GM12878 (cell line): ENCODE results near the gene CDH15.

Experiments used
- BRCA1 ChIP-seq: IDR thresholded peaks from 2 replicates; pipeline ENCODE4 v1.6.1; 2011; ENCODE audit warnings: low read depth, low read length, improper control_type of control experiment
- CEBPB ChIP-seq, 2 experiments: fragments of 150-350 bp in 1 of 2; IDR thresholded peaks; 2 replicates each; pipeline ENCODE4 v1.6.1; 2012 to 2014; ENCODE audit warnings: low read depth in 2 of 2, low read length in 2 of 2, borderline replicate concordance in 1 of 2, inconsistent platforms in 1 of 2
- CHD2 ChIP-seq: IDR thresholded peaks from 2 replicates; pipeline ENCODE4 v1.6.1; 2011; ENCODE audit warnings: low read depth, low read length, improper control_type of control experiment, borderline replicate concordance
- CTCF ChIP-seq, 3 experiments: IDR thresholded peaks in 2 of 3; conservative IDR thresholded peaks in 1 of 3; 2 replicates each; pipeline ENCODE4 v1.5.1; 2011; ENCODE audit warnings: low read depth in 3 of 3, low read length in 3 of 3, mild to moderate bottlenecking in 3 of 3, control low read depth in 2 of 3, moderate library complexity in 2 of 3, inconsistent platforms in 1 of 3, mixed read lengths in 1 of 3; ENCODE audit not compliant: control insufficient read depth in 2 of 3, insufficient read depth in 1 of 3; ENCODE audit errors: extremely low read depth in 1 of 3
- ELK1 ChIP-seq: IDR thresholded peaks from 2 replicates; pipeline ENCODE4 v1.6.1; 2012; ENCODE audit warnings: low read depth, low read length, improper control_type of control experiment
- EZH2 ChIP-seq: IDR thresholded peaks from 2 replicates; pipeline ENCODE4 v1.6.1; 2012; ENCODE audit warnings: low read depth, mild to moderate bottlenecking, control low read depth, inconsistent platforms, low read length, borderline replicate concordance; ENCODE audit not compliant: control insufficient read depth
- HCFC1 ChIP-seq: fragments of 150-350 bp; IDR thresholded peaks from 2 replicates; pipeline ENCODE4 v1.6.1; 2014; ENCODE audit warnings: low read length
- KAT2A ChIP-seq: conservative IDR thresholded peaks from 2 replicates; pipeline ENCODE4 v1.6.1; 2011; ENCODE audit warnings: low read depth, low read length; ENCODE audit not compliant: control insufficient read depth
- MYC ChIP-seq: IDR thresholded peaks from 2 replicates; pipeline ENCODE4 v1.6.1; 2011; ENCODE audit warnings: mild to moderate bottlenecking, low read length, moderate library complexity, inconsistent platforms; ENCODE audit not compliant: insufficient read depth, insufficient replicate concordance, insufficient read length, severe bottlenecking
- REST ChIP-seq: IDR thresholded peaks from 2 replicates; pipeline ENCODE4 v1.6.1; 2012; ENCODE audit warnings: mild to moderate bottlenecking, low read depth, low read length
- SUZ12 ChIP-seq: fragments of 200-600 bp; sonication (generic); IDR thresholded peaks from one replicate; pipeline ENCODE4 v1.6.1; 2018; ENCODE audit warnings: antibody characterized with exemption, mild to moderate bottlenecking; ENCODE audit not compliant: unreplicated experiment
- TAF1 ChIP-seq: IDR thresholded peaks from 2 replicates; pipeline ENCODE4 v1.6.1; 2011; ENCODE audit warnings: mild to moderate bottlenecking, low read depth, low read length, borderline replicate concordance
- TARDBP ChIP-seq: IDR thresholded peaks from 2 replicates; pipeline ENCODE4 v1.6.1; 2016; ENCODE audit warnings: borderline replicate concordance
- USF1 ChIP-seq: IDR thresholded peaks from 2 replicates; pipeline ENCODE4 v1.6.1; 2011; ENCODE audit warnings: borderline replicate concordance, low read depth, mild to moderate bottlenecking, moderate library complexity, mixed read lengths, low read length; ENCODE audit not compliant: insufficient read depth; ENCODE audit errors: extremely low read length

- TF ChIP-seq CTCF (IDR thresholded peaks at IDR 0.05 in 2 of 3, conservative IDR thresholded peaks at IDR 0.05 in 1 of 3; ENCODE audit: control insufficient read depth in 2 of 3, extremely low read depth in 1 of 3, insufficient read depth in 1 of 3, low read depth in 3 of 3, low read length in 3 of 3) (no peak), REST (no peak), CEBPB (IDR thresholded peaks at IDR 0.05; ENCODE audit: borderline replicate concordance in 1 of 2, low read depth in 2 of 2, low read length in 2 of 2) (no peak), ELK1 (no peak), CHD2 (no peak), BRCA1 (no peak), EZH2 (no peak), SUZ12 (no peak), KAT2A (no peak), MYC (no peak), USF1 (no peak), TAF1 (no peak), TARDBP (no peak), HCFC1 (no peak)
Measured at GRCh38 chr16:89173174-89173921, 1.8 kb downstream of the CDH15 start.
